Stimulated activated CD4-positive, alpha-beta T cell treated with anti-CD3 and anti-CD28 coated beads, Interleukin-2, amount 100 ng/mL, for 24 hours (primary cell): ENCODE results near the gene HNRNPAB.
"Not testable (repeated sequence)": the region's sequence is repeated elsewhere in the genome, so short reads cannot be mapped to it uniquely, and the experiment has no call there.

Experiments
- DNase-seq, 2 donors: peaks; one replicate each; pipeline ENCODE4 v3.0.0-alpha.2; 2020

HNRNPAB gene

DNA sequence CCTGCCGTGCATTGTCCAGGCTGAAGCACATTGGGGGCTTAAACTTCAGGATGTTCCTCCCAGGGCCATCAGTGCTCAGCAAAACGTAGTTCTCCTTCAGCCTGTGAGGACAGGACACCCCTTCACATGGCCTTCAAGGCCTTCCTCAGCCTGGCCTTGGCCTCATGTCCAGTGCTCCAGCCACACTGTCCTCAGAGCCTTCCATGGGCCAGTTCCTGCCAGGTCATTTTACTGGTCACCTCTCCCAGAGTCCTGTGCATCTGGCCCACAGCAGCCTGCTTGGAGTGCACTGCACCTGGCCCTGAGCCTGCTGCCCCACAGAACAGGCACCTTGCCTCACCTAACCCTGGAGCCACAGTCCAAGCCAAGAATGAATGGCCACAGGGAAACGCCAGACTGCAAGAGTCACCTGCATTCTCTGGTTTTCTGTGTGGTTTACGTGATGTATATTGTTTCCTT lies 8.7 kb downstream of the HNRNPAB start:
- DNase-seq, result no peak

DNA sequence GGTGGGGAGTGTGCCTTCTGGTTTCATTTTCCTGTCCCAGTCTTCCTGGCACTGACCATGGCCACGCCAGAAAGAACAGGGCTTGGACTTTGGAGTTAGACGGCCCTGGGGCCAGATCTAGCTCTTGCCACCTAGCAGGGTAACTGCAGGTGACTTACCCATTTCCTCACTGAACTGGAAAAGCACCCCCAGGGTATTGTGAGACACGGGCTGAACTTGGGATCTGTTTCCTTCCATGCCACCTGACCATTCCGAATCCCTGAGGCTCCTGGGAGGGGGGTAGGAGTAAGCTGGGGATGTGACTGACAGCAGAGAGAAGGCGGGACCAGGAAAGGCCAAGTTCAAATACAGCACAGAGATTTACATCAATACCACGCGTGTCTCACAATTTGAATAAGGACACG lies 9.4 kb downstream of the HNRNPAB start:
- DNase-seq, result no peak

DNA sequence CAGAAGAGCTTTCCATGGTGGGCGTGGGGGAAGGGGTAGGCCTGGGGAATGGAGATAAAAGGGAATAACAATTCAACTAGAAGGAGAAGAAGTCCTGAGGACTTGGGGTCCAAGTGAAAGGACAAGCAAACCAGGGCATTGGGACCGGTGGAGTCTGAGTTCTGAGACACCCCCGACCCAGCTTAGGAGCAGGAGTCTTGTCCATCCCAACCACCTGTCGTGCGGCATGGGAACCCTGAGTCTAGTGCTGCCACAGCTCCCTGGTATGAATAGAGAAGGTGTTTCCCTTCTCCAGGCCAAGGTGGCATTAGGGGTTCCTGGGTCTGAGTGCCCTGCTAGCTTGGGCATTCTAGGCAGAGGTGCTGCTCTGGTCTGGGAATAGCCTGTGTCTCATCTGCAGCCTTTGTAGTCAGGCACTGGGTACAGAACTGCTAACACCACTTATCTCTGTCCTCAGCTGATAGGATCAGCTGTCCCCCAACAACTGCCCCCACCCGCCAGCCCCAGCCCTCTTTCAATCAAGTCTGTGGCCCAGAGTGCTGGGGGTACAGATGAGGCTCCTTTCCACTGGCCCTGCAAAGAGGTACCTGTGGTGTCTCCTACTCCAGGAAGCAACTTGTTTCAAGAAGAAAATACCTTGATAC lies 9.9 kb downstream of the HNRNPAB start:
- no peak for DNase-seq

DNA sequence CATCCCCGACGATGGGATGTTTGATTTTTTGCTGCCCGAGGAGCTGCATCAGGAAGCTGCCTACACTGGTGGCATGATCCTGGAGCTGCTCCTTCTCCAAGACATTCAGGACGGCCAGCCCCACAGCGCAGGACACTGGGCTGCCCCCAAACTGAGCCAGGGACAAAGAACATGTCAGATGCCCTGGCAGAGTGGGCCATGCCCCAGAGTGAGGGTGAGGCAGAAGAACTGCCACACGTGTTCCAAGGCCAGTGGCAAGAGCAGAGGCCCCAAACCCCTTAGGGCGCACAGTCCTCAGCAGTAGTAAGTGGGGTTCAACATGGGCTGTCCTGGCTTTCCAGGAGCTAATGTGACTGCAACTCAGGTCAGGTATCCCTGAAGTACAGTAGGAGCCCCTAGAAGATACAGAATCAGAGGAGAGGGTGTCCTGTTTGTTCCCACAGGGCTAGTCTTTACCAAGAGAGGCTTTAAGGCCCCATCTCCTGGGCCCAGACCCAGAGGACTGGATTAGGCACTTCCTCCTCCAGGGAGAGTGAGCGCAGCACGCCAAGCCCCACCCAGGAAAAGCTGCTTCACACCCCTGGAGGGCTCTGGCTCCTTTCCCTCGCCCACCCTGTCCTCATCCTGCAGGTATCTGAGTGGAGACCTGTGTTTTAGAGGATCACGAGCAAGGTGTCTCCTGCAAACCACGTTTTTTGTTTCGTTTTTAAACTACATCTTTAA lies 11.1 kb downstream of the HNRNPAB start:
- no peak for DNase-seq

DNA sequence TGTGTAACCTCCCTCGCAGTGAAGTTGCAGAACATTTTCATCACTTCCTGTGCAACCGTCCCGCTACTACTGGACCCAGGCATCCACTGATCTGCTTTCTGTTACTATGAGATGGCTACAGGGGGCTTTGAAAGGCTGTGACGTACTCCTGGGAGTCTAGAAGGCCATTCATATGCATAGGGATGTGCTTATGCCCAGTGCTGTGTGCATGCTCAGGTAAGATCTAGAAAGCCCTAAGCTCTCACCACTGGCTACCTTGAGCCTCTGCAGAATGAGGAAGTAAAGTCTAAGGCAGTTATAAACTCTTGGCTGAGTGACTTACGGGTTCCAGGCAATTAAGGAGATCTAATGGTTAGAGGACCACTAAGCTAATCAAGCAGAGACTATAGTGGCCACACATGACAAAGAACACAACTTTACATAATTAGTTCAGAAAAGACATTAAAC lies 11.8 kb downstream of the HNRNPAB start:
- no peak for DNase-seq

DNA sequence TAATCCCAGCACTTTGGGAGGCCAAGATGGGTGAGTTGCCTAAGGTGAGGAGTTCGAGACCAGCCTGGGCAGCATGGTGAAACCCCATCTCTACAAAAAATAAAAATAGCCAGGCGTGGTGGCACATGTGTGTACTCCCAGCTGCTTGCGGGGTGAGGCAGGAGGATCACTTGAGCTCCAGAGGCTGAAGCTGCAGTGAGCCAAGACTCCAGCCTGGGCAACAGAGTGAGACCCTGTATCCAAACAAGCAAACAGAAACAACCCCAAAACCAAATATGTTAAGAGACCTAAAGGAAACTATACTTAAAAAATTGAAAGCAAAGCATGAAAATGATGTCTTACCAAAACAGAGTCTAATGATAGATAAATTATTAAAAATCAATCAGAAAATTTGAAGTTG lies 12.4 kb downstream of the HNRNPAB start:
- no peak for DNase-seq

DNA sequence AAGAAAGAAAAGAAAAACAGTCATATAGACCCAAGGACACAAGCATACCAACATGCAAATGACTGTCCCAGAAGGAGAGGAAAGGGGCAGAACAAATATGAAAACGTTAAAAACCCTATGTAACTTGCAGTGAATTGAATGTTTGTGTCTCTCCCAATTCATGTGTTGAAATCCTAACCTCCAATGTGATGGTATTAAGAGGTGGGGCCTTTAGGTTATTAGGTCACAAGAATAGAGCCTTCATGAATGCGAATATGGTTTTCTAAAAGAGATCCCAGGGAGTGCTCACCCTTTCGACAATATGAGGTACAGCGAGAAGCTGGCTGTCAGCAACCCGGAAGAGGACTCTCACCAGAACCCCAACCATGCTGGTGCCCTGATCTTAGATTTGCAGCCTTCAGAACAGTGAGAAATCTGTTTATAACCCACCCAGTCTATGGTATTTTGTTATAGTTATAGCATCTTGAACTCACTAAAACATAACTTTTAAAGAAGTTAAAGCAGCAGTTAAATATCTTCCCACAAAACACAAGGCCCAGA lies 14.0 kb downstream of the HNRNPAB start:
- DNase-seq, result no peak

DNA sequence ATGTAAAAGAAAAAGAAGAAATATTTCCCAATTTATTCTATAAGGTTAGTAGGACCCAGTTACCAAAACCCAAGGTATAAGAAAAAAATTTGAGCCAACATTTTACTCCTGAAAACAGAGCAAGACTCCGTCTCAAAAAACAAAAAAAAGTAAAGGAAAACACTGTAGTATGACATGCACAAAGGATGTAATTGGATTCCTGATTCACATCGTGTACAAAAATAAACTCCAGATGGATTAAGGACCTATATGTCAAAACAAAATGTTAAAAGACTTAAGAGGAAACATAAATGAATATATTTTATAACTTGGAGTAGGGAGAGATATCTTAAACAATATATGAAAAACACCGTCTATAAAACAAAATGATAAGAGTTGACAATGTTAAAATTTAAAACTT lies 14.5 kb downstream of the HNRNPAB start:
- DNase-seq, result no peak

DNA sequence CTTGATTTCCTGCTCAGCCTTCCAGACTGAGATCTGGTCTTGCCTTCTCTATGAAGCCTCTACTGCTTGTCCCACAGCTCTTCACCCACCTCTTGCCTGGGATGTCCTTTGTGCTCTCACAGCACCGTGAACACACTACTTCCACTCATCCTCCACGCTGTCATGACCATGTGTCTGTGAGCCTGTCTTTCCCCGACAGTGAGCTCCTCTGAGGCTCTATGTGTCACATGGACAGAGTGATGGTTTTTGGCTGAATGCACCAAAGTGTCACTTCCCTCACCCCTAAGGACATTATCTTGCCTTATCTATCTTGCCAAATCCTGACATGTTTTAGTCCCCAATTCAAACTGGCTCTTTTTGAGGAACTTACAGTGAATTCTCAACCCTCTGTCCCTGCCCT lies 16.9 kb downstream of the HNRNPAB start:
- DNase-seq, result no peak

DNA sequence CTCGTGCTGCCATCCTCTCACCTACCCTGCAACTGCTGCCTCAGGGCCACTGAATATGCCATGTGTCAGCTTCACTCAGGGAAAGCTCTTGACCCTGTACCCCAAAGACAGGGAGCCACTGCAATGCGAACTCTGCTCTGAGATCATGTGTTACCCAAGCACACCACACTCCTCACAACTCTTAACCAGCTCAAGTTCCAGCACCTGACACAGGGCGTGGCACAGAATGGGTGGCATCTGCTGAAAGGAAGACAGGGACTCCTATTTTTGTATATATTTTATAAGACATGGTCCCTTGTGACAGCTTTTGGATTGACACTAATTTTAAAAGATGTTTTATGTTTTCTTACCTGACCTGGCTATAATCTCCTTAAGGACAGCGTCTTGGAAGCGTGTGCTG lies 17.5 kb downstream of the HNRNPAB start:
- DNase-seq, result no peak

DNA sequence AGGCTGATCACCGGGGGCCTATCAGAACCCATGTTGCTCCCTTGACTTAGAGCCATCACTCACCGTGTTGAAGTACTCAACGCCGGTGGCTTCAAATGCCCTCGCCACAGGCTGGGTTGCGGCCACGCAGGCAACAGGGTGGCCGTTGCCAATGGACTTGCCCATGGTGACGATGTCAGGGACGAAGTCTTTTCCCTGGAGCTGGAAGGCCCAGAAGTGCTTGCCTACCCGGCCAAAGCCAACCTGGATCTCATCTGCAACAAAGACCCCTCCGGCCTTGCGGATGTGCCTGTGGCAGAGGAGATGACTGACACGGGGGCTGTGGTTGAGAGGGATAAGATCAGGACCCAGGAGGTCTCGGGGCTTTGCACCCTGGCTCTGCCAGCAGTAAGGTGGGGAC lies 18.0 kb downstream of the HNRNPAB start:
- no peak for DNase-seq

DNA sequence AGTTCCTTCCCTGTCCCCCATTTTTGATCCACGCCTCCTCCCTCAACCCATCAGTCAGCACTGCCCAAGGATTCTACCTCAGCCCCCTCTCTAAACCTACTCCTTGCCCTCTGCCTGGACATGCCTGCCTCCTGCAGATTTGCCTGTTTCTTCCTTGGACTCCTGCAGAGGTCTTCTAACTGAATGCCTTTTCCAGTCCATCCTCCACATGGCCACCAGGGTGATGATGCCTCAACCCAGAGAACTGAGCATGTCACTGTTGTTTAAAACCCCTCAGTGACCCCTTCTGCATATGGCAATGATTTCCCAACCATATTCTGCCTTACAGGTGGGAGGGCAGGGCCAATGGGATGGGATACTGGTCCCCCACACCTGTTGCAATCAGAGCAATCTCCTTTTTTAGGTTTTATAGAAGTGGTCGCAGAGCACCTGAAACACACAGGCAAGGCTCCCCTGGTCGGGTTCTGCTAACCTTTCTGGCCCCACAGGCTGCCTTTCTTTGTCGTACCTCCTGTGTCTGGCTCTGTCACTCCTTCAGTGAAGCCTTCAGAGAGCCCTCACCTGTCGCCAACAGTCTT lies 19.0 kb downstream of the HNRNPAB start:
- DNase-seq, result no peak

DNA sequence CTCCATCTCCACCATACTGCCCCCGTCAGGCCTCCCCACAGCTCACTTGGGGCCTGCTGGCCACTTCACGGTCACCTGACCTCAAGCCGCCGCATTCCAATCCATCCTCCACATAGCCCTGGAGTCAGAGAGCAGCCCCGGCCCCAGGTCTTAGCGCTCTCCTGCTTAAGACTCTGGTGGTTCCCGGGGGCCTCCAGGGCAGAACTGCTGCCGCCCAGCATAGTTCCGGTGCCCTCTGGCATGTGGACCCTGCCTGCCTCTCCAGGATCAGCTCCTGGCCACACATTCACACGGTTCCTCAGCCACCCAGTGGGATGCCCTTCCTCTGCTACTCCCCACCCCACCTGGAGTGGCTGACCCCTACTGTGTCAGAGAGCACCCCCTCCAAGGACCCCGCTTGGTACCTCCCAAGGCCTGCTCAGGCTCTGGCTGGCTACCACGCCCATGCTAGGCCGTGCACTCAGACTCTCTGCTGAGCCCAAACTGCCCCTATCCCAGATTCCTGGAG lies 19.5 kb downstream of the HNRNPAB start:
- no peak for DNase-seq

DNA sequence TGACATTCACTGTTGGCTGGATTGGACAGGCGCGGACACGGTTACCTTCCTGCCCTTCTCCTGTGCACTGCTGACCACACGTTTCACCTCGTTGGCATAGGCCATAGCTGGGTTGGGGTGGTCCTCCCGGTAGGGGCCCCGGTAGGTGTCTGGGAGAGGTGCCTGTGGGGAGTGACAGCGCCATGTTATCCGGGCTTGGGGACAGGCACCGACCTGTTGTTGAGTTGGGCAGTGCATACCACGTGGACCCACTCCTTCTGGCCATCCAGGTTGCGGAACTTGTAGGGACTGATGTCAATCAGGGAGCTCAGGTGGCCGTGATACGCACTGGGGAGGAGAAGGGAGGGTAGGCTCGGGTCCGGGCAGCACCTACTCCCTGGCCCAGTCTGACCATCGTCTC lies 20.1 kb downstream of the HNRNPAB start:
- no peak for DNase-seq

DNA sequence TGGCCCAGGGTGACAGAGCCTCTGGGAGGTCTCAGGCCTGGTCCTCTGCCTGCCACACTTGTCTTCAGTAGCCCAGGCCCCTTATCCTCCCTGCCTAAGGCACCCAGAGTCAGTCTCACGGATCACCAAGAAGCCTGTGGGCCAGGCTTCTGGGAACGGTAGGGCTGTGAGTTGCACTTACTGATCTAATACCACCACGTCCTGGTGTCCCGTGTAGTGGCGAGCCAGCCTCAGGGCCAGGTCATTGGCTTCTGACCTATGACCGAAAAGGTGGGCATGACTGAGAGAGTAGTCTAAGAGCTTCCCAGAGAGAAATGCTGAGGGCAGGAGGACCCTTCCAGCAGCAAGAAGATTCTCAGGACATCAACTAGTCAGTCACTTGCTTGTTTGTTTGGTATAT lies 20.8 kb downstream of the HNRNPAB start:
- no peak for DNase-seq

DNA sequence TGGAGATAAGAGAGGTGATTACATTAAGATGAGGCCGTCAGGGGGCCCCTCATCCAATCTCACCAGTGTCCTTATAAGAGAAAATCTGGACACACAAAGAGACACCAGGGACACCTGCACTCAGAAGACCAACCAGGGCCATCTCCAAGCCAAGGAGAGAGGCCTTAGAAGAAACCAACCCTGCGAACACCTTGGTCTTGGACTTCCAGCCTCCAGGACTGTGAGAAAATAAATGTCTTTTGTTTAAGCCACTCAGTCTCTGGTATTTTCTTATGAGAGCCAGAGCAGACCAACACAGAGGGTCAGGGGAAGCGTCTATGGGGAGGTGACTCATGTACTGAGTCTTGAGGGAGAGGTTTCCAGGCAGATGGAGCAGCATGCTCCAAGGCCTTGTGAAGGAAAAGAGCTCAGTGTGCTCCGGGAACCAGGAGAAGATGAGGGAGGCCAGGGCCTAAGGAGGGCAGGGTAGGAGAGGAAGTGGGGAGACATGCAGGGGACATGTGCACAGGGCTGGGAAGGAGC lies 22.9 kb downstream of the HNRNPAB start:
- no peak for DNase-seq

DNA sequence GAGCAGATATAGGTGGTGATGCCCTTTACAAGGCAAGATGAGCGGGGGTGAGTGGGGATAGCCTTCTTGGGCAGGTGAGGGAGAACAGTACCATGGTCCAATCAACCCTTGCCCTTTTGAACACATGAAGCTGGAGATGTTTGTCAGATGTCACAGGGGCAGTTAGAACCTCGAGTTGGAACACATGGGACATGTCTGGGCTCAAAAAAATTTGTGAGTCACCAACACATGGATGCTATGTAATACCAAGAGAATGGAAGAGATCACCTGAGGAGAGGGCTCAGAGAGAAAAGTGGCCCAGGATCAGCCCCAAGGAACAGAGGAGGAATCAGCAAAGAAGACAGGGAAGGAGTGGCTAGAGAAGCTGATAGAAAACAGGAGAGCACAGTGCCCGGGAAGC lies 23.6 kb downstream of the HNRNPAB start:
- no peak for DNase-seq

DNA sequence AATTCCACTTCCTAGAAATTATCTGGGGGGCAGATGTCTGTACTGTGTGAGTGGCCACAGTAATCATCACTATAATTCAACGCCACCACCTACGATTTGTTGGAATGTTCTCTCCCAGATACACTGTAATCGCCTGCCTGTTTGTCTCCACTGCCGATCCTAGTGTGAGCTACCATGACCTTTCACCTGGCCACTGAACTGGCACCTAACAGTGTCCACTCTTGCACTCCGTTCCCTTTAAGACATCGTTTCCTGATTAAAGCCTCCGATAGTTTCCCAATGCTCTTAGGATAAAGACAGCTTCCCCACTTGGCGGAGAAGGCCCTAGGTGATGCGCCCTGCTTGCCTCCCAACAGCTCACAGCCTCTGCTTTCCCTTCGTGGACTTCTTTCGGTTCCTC lies 24.3 kb downstream of the HNRNPAB start:
- no peak for DNase-seq

DNA sequence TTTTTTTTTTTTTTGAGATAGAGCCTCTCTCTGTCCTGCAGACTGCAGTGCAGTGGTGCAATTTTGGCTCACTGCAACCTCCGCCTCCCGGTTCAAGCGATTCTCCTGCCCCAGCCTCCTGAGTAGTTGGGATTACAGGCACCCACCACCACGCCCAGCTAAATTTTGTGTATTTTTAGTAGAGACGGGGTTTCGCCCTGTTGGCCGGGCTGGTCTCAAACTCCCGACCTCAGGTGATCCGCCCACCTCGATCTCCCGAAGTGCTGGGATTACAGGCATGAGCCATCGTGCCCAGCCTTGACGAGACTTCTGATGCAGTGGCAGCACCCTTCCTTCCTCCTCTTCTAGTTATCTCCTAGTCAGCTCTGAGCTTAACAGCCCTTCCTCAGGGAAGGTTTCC lies 24.8 kb downstream of the HNRNPAB start:
- not testable (repeated sequence) for DNase-seq

DNA sequence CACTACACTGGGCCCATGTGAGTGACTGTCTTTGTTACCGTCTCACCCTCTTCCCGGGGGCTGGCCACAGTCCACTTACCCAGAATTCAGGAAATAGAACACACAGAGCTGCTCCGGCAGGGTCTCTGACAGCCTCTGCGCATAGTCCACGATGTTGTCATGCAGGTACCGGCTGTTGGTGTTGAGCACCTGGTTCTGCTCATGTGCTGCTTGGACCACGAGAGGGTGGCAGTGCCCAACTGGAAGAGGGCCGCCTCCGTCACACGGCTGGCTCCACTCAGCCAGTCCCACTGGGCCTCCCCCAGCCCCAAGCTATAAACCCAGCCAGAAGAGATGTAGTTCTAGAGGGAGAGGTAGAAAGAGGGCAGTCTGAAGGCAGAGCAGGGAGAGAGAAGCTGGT lies 25.5 kb downstream of the HNRNPAB start:
- no peak for DNase-seq

DNA sequence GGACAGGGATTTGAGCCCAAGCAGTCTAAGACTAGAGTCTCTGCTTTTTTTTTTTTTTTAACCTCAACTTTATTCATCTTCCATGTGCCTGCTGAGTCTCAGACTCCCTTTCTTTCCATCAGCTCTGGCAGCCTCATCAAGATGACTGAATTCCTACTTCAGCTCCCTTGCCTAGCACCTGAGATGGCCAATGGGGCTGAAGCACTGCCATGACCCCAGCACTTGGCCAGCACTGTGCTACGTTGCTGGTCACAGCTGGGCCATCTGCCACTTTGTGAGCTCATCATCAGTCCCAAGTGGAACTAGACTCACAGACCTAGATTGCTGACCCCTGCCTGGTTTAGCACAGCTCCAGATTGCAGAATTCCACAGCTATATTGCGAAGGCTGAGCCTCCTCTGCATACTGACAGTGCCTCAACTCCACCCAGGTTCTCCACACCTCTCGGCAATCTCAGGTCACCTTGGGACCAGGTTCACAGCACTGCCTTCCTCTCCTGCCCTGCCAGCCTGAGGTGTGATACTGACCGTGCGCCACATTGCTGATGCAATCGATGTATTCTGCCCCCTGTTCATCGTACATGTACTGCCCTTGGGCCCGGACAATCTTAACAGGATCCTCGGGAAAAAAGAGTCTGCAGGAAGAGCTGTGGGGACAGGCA lies 26.7 kb downstream of the HNRNPAB start:
- no peak for DNase-seq

DNA sequence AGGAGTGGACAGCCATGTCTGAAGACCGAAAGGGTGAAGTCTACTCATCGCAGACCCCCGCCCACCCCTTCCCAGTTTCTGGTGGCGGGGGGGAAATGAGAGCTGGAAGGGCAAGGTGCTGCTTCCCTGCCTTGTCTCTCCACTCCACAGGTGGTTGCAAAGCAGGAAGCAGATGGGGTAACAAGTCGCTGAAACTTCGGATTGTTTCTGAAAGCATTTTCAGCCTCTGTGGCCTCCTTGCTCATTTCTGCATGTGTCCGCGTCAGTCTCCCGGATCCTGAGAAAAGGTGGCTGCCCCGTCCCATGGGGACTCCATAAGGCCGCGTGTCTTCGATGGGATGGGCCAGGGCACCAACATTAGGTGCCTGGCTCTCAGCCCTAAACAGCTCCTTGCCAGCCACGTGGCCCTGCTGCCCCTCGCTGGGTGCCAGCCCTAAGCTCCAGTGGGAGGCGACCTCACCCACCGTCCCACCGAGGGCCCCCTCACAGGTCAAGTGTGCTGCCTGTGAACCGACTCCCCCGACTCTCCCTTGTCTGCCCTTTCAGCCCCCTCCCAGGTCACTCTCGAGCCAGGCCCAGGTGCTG lies 27.3 kb downstream of the HNRNPAB start:
- DNase-seq, result no peak
